ENCODE measurements around the gene SUCLG2. TPM values are rescaled to one million over a fixed set of nuclear protein-coding genes. Genes with fewer than 3 reads are reported as not detected.

Gene SUCLG2
- total RNA-seq, 1 experiment from 2014 or later = 49.5 TPM

- Mint-ChIP-seq H3K36me3 (ENCODE audit: insufficient read depth, unreplicated experiment) (peaks cover 5% of the 10 kb centered on the region), H3K4me3 (ENCODE audit: low read depth, unreplicated experiment) (no peak overlapping the region), H3K9me3 (ENCODE audit: low read depth, unreplicated experiment) (no peaks in the 10 kb centered on the region), H3K4me1 (ENCODE audit: low read depth, unreplicated experiment) (no peaks in the 10 kb centered on the region), H3K27ac (ENCODE audit: unreplicated experiment) (no peak overlapping the region), H3K27me3 (ENCODE audit: unreplicated experiment) (no peaks in the 10 kb centered on the region)
- intact Hi-C loops (cut with micrococcal nuclease; ENCODE audit: unreplicated experiment) = no loop called here
- BruUV-seq (replicated peaks) = no TSS peak
- no peak for DNase-seq
- TF ChIP-seq, protein P1, sequence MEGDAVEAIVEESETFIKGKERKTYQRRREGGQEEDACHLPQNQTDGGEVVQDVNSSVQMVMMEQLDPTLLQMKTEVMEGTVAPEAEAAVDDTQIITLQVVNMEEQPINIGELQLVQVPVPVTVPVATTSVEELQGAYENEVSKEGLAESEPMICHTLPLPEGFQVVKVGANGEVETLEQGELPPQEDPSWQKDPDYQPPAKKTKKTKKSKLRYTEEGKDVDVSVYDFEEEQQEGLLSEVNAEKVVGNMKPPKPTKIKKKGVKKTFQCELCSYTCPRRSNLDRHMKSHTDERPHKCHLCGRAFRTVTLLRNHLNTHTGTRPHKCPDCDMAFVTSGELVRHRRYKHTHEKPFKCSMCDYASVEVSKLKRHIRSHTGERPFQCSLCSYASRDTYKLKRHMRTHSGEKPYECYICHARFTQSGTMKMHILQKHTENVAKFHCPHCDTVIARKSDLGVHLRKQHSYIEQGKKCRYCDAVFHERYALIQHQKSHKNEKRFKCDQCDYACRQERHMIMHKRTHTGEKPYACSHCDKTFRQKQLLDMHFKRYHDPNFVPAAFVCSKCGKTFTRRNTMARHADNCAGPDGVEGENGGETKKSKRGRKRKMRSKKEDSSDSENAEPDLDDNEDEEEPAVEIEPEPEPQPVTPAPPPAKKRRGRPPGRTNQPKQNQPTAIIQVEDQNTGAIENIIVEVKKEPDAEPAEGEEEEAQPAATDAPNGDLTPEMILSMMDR (IDR thresholded peaks at IDR 0.05; ENCODE audit: unreplicated experiment) = no peak
- CTCF ChIA-PET = no interaction called here
Observed at GRCh38 chr3:67578416-67578815, 76.0 kb downstream of the SUCLG2 start.

GRCh38 chr3:67576441-67576840 lies 78.0 kb downstream of the SUCLG2 start:
- DNase-seq = no peak
- TF ChIP-seq, protein P1 (IDR thresholded peaks at IDR 0.05; ENCODE audit: unreplicated experiment) = no peak
- CTCF ChIA-PET = no interaction called here
- no peaks in the 10 kb centered on the region for H3K27me3 Mint-ChIP-seq (ENCODE audit: unreplicated experiment)
- no peaks in the 10 kb centered on the region for H3K4me1 Mint-ChIP-seq (ENCODE audit: low read depth, unreplicated experiment)
- no peaks in the 10 kb centered on the region for H3K9me3 Mint-ChIP-seq (ENCODE audit: low read depth, unreplicated experiment)
- no peak overlapping the region for H3K4me3 Mint-ChIP-seq (ENCODE audit: low read depth, unreplicated experiment)
- H3K27ac Mint-ChIP-seq (ENCODE audit: unreplicated experiment) = no peak overlapping the region
- BruUV-seq (replicated peaks) = no TSS peak
- H3K36me3 Mint-ChIP-seq (ENCODE audit: insufficient read depth, unreplicated experiment) = peaks cover 5% of the 10 kb centered on the region
- intact Hi-C loops (cut with micrococcal nuclease; ENCODE audit: unreplicated experiment) = no loop called here

GRCh38 chr3:67569324-67569723 lies 85.1 kb downstream of the SUCLG2 start:
- no TSS peak for BruUV-seq (replicated peaks)
- Mint-ChIP-seq H3K27me3 (ENCODE audit: unreplicated experiment) (no peaks in the 10 kb centered on the region), H3K4me1 (ENCODE audit: low read depth, unreplicated experiment) (no peaks in the 10 kb centered on the region), H3K27ac (ENCODE audit: unreplicated experiment) (no peak overlapping the region), H3K9me3 (ENCODE audit: low read depth, unreplicated experiment) (no peaks in the 10 kb centered on the region), H3K36me3 (ENCODE audit: insufficient read depth, unreplicated experiment) (no peaks in the 10 kb centered on the region), H3K4me3 (ENCODE audit: low read depth, unreplicated experiment) (no peak overlapping the region)
- intact Hi-C loops (cut with micrococcal nuclease; ENCODE audit: unreplicated experiment) = no loop called here
- DNase-seq = no peak
- CTCF ChIA-PET = no interaction called here
- TF ChIP-seq, protein P1 (IDR thresholded peaks at IDR 0.05; ENCODE audit: unreplicated experiment) = no peak

DNA sequence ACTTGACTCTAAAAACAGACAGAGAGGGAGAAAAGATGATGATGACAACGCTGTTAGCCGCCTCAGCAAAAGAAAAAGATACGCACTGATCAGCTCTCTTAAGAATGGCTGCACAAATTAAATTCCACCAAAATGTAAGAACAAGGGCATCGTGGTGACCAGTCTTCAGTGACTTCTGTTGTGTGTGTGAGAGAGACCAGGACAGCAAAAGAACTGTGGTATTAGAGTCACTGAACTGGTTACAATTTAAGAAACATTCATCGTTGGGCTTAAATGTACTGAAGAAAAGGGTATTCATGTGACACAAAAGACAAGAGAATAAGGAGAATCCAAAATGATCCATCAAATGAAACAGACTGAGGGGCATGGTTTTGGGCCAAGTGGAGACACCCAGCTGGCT lies 86.5 kb downstream of the SUCLG2 start:
- no peak overlapping the region for H3K4me3 Mint-ChIP-seq (ENCODE audit: low read depth, unreplicated experiment)
- CTCF ChIA-PET = no interaction called here
- H3K27me3 Mint-ChIP-seq (ENCODE audit: unreplicated experiment) = no peaks in the 10 kb centered on the region
- H3K36me3 Mint-ChIP-seq (ENCODE audit: insufficient read depth, unreplicated experiment) = no peaks in the 10 kb centered on the region
- H3K27ac Mint-ChIP-seq (ENCODE audit: unreplicated experiment) = no peak overlapping the region
- no peaks in the 10 kb centered on the region for H3K9me3 Mint-ChIP-seq (ENCODE audit: low read depth, unreplicated experiment)
- intact Hi-C loops (cut with micrococcal nuclease; ENCODE audit: unreplicated experiment) = no loop called here
- DNase-seq = no peak
- BruUV-seq (replicated peaks) = no TSS peak
- H3K4me1 Mint-ChIP-seq (ENCODE audit: low read depth, unreplicated experiment) = no peaks in the 10 kb centered on the region
- TF ChIP-seq, protein P1 (IDR thresholded peaks at IDR 0.05; ENCODE audit: unreplicated experiment) = no peak

DNA sequence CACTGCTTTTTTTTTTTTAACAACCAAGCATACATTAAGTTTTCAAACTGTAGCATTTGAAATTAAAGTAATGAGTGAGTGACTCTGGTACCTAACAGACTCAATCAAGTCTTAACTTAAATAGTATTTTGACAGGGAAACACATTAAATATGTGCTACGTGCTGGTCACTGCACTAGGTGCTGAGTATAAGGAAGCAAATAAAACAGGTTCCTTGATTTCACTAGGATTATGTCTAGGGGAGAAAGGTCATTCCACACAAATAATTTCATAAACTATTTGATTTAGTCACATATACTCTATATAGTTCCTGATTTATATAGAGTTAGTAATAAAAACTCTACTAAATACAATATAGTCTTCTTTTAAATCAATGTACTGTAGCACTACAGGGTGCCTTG lies 89.4 kb downstream of the SUCLG2 start:
- Mint-ChIP-seq H3K27ac (ENCODE audit: unreplicated experiment) (no peak overlapping the region), H3K4me1 (ENCODE audit: low read depth, unreplicated experiment) (no peaks in the 10 kb centered on the region), H3K4me3 (ENCODE audit: low read depth, unreplicated experiment) (no peak overlapping the region), H3K36me3 (ENCODE audit: insufficient read depth, unreplicated experiment) (no peaks in the 10 kb centered on the region), H3K27me3 (ENCODE audit: unreplicated experiment) (no peaks in the 10 kb centered on the region), H3K9me3 (ENCODE audit: low read depth, unreplicated experiment) (no peaks in the 10 kb centered on the region)
- BruUV-seq (replicated peaks) = no TSS peak
- CTCF ChIA-PET = no interaction called here
- TF ChIP-seq, protein P1 (IDR thresholded peaks at IDR 0.05; ENCODE audit: unreplicated experiment) = no peak
- intact Hi-C loops (cut with micrococcal nuclease; ENCODE audit: unreplicated experiment) = no loop called here
- no peak for DNase-seq
